Measurements from ENCODE around the gene UBE2D1. TPM values are rescaled to one million over a fixed set of nuclear protein-coding genes. Genes with fewer than 3 reads are reported as not detected.
A peak's percentile ranks its signal among the peaks of the same experiment; 100 is the strongest.

UBE2D1 gene
- total and polyA plus RNA-seq, 7 donors: 23.8 to 120 (median 52.0) TPM

DNA sequence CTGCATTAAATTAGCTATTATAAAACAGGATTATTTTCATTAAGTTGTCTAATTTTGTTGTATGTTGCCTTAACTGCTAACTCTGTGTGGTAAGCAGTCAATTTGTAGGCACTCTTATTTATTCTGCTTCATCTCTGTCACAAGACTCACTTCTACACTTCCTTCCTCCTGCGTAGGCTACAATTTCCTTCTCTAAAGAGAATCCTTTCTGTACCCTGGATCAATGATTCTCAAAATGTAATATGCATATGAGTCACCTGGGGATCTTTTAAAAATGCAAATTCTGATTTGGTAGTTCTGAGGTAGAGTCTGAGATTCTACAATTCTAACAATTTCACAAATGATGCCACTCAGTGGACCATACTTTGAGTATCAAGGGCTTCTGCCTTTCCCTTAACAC lies 4.4 kb upstream of the UBE2D1 start:
- H3K36me3 ChIP-seq (ENCODE audit: insufficient read depth in 1 of 2, low read depth in 1 of 2): no peaks in the 10 kb centered on the region
- H3K4me3 ChIP-seq: no peak overlapping the region
- intact Hi-C loops (cut with DNase I): no loop called here
- no peaks in the 10 kb centered on the region for H3K27me3 ChIP-seq (ENCODE audit: insufficient read depth in 3 of 3, low read length in 2 of 3)
- peaks cover 6% of the 10 kb centered on the region for H3K4me1 ChIP-seq
- ATAC-seq (no peak), DNase-seq (no peak)
- WGBS, 3 donors: 68 to 85% (median 76%) methylated on average over 1 of the region's 1 CpG
- H3K27ac ChIP-seq: no peak overlapping the region
- TF ChIP-seq, protein P1, sequence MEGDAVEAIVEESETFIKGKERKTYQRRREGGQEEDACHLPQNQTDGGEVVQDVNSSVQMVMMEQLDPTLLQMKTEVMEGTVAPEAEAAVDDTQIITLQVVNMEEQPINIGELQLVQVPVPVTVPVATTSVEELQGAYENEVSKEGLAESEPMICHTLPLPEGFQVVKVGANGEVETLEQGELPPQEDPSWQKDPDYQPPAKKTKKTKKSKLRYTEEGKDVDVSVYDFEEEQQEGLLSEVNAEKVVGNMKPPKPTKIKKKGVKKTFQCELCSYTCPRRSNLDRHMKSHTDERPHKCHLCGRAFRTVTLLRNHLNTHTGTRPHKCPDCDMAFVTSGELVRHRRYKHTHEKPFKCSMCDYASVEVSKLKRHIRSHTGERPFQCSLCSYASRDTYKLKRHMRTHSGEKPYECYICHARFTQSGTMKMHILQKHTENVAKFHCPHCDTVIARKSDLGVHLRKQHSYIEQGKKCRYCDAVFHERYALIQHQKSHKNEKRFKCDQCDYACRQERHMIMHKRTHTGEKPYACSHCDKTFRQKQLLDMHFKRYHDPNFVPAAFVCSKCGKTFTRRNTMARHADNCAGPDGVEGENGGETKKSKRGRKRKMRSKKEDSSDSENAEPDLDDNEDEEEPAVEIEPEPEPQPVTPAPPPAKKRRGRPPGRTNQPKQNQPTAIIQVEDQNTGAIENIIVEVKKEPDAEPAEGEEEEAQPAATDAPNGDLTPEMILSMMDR (IDR thresholded peaks at IDR 0.05): no peak
- H3K9me3 ChIP-seq: no peaks in the 10 kb centered on the region

DNA sequence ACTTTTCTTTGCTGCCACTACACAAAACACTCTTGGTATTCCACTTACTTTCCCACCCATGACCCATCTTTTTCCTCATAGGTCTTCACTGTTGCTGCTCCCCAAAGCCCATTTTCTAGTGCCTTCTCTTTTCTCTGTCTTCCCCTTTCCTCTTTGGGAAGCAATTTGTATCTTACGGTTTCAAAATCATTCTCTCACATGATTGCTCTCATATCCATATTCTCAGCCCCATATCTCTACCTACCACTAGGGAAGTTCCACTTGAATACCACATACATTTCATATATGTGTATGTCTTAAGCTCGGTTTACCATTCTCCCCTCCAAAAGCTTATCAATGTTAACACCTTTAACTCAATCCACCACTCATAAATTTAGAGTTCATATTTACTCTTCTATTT lies 3.2 kb upstream of the UBE2D1 start:
- Histone ChIP-seq H3K4me1 (peaks cover 12% of the 10 kb centered on the region), H3K27me3 (ENCODE audit: insufficient read depth in 3 of 3, low read length in 2 of 3) (no peaks in the 10 kb centered on the region), H3K36me3 (ENCODE audit: insufficient read depth in 1 of 2, low read depth in 1 of 2) (peaks cover 0 to 3% of the 10 kb centered on the region in 2 donors), H3K9me3 (no peaks in the 10 kb centered on the region), H3K4me3 (no peak overlapping the region), H3K27ac (no peak overlapping the region)
- ATAC-seq: no peak
- TF ChIP-seq, protein P1 (IDR thresholded peaks at IDR 0.05): no peak
- WGBS, 3 donors: 83 to 97% (median 92%) methylated on average over 2 of the region's 2 CpGs
- no peak for DNase-seq
- intact Hi-C loops (cut with DNase I): no loop called here

DNA sequence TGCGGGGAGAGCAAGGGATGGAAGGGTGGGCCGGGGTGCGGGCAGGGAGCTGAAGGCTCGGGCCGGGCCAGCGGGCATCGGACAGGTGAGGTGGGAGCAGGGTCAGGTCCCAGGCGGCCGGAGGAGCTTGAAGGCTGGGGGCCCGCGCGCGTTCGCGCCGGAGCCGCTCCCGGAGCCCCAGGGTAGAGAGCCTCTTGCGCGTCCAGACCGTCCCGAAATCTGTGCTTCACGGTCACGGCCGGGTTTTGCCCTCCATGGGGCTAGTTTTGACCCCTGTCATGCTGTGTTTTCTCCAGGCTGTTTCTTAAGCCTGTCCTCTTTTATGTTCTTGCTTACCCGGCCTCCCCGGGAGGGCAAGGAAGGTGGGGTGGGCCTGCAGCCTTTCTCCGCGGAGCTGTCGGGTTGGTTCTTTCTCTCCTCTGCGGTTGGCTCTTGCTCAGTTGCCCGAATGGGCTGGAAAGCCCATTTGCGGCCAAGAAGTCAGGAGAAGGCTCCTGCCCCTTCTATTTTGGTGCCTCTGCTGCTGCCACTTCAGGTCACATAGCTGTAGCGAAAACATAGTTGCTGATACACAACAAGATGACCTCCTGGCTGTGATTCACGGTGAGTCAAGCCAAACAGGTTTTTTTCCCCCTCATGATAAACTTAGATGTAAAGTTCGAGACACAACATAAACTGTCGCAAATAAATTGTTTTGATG lies 650 bp downstream of the UBE2D1 start:
- H3K4me3 ChIP-seq: peak overlapping the region; percentile 92
- H3K27me3 ChIP-seq (ENCODE audit: insufficient read depth in 3 of 3, low read length in 2 of 3): no peaks in the 10 kb centered on the region
- DNase-seq (peak; percentile 35 to 86), ATAC-seq (peak; percentile 82 to 91 (median 89))
- TF ChIP-seq, protein P1 (IDR thresholded peaks at IDR 0.05): no peak
- no peaks in the 10 kb centered on the region for H3K9me3 ChIP-seq
- intact Hi-C loops (cut with DNase I): loop anchor here (1.0 to 2.0 kb wide), 2 partner anchors 49 to 50 kb away; partner anchors contain the start of gene TFAM (in 2 of the 2)
- H3K27ac ChIP-seq: peak overlapping the region; percentile 99
- WGBS, 3 donors: 1% methylated on average over 35 to 37 of the region's 37 CpGs
- peaks cover 44% of the 10 kb centered on the region for H3K4me1 ChIP-seq
- H3K36me3 ChIP-seq (ENCODE audit: insufficient read depth in 1 of 2, low read depth in 1 of 2): peaks cover 0 to 4% of the 10 kb centered on the region in 2 donors

DNA sequence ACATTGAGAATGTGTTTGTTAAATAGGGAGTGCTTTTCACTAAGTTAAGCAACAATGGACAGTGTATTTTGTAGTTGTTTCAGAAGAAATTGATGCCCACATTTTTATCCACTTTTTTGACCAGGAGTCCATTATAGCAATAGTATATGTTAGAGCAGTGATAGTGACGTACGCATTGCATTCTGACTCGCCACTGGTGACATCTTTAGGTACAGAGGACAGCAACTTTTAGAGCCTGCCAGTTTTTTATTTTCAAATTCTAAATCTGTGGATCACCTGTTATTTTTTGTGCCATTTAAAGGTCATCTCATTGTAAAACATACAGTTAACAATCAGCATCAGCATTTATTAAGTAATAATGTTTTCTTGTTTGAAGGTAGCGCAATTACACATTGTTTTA lies 1.4 kb downstream of the UBE2D1 start:
- intact Hi-C loops (cut with DNase I): no loop called here
- H3K36me3 ChIP-seq (ENCODE audit: insufficient read depth in 1 of 2, low read depth in 1 of 2): peaks cover 0 to 4% of the 10 kb centered on the region in 2 donors
- H3K4me3 ChIP-seq: peak overlapping the region; percentile 92
- DNase-seq (no peak), ATAC-seq (no peak)
- no peaks in the 10 kb centered on the region for H3K27me3 ChIP-seq (ENCODE audit: insufficient read depth in 3 of 3, low read length in 2 of 3)
- 40 to 56% (median 42%) methylated on average over 4 of the region's 4 CpGs for WGBS, 3 donors
- peak overlapping the region; percentile 99 for H3K27ac ChIP-seq
- H3K4me1 ChIP-seq: peaks cover 52% of the 10 kb centered on the region
- no peaks in the 10 kb centered on the region for H3K9me3 ChIP-seq
- TF ChIP-seq, protein P1 (IDR thresholded peaks at IDR 0.05): no peak
